OCI-LY3 (cell line): Measurements from ENCODE around the gene SGSM1.
"Not testable (repeated sequence)": the region's sequence is repeated elsewhere in the genome, so short reads cannot be mapped to it uniquely, and the experiment has no call there.

Source experiments
- H2AFZ ChIP-seq: fragments of 200-600, 300-600 bp; shearing (Covaris generic); 2 replicates; pipeline ENCODE4 v1.6.0; 2014; ENCODE audit warnings: antibody characterized with exemption, low read depth, low read length
- H3K27ac ChIP-seq: fragments of 200-600, 300-600 bp; sonication (generic); 2 replicates; pipeline ENCODE4 v1.5.1; 2014; ENCODE audit warnings: mild to moderate bottlenecking, low read length, moderate library complexity, mixed read lengths
- H3K27me3 ChIP-seq: fragments of 200-600, 300-600 bp; sonication (generic); 2 replicates; pipeline ENCODE4 v1.6.1; 2014; ENCODE audit warnings: low read depth, low read length, mixed read lengths
- H3K36me3 ChIP-seq: fragments of 200-600, 300-600 bp; sonication (generic); replicated peaks from 2 replicates; pipeline ENCODE3; 2014; ENCODE audit warnings: low read depth, low read length, mixed read lengths
- H3K4me1 ChIP-seq: fragments of 300-600, 200-600 bp; sonication (generic); 2 replicates; pipeline ENCODE4 v1.6.1; 2014; ENCODE audit warnings: low read length, mixed read lengths
- H3K4me2 ChIP-seq: fragments of 200-600, 300-600 bp; sonication (generic); 2 replicates; pipeline ENCODE4 v1.6.1; 2014; ENCODE audit warnings: low read length, mixed read lengths
- H3K4me3 ChIP-seq: fragments of 300-600, 200-600 bp; sonication (generic); 2 replicates; pipeline ENCODE4 v1.5.1; 2014; ENCODE audit warnings: antibody characterized with exemption, mild to moderate bottlenecking, low read length, moderate library complexity
- H3K79me2 ChIP-seq: fragments of 300-600, 200-600 bp; shearing (Covaris generic); 2 replicates; pipeline ENCODE4 v1.6.1; 2014; ENCODE audit warnings: mild to moderate bottlenecking, low read length, mixed read lengths
- H3K9ac ChIP-seq: fragments of 300-600, 200-600 bp; shearing (Covaris generic); 2 replicates; pipeline ENCODE4 v1.6.0; 2014; ENCODE audit warnings: mild to moderate bottlenecking, low read length, moderate library complexity
- H3K9me3 ChIP-seq: fragments of 200-600, 300-600 bp; shearing (Covaris generic); 2 replicates; pipeline ENCODE4 v1.6.1; 2014; ENCODE audit warnings: low read length, mixed read lengths; ENCODE audit not compliant: insufficient read depth
- H4K20me1 ChIP-seq: fragments of 200-600, 300-600 bp; sonication (generic); 2 replicates; pipeline ENCODE4 v1.6.1; 2016; ENCODE audit warnings: low read length, mixed read lengths; ENCODE audit not compliant: insufficient read depth
- EZH2phosphoT487 ChIP-seq: fragments of 200-600 bp; shearing (Covaris generic); IDR thresholded peaks from 2 replicates; pipeline ENCODE4 v1.6.1; 2018; ENCODE audit warnings: antibody characterized with exemption, mixed run types, low read depth
- TF ChIP-seq, protein P1 (sequence below): fragments of 200-600, 300-600 bp; sonication (generic); IDR thresholded peaks from 2 replicates; pipeline ENCODE4 v1.5.1; 2014; ENCODE audit warnings: antibody characterized with exemption, low read length, low read depth

Gene SGSM1

DNA sequence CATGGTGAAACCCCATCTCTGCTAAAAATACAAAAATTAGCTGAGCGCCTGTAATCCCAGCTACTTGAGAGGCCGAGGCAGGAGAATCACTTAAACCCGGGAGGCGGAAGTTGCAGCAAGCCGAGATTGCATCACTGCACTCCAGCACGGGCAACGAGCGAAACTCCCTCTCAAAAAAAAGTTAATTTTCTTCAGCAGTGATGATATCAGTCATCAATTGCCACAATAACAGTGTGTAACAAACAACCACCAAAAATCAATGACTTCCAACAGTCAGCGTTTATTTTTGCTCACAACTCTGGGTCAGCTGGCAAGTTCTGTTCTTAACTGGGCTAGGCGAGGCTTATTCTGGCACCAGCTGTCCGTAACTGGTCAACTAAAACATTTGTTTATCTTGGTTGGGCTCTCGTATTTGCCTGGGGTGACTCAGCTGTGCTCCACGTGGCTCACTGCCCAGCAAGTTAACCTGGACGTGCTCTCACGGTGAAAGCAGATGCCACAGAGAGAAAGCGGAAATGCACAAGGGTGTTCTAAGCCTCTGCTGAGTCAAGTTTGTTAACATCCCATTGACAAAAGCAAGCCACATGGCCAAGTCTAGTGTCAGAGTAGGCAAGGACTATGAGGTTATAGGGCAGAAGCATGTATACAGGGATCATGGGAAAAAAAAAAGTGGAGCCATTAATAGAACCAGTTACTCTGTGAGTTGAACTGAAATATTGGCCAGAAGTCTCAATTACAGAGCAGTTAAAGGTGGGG, 88.4 kb downstream of the SGSM1 start:
- Histone ChIP-seq H3K4me1 (no peaks in the 10 kb centered on the region), H3K79me2 (no peaks in the 10 kb centered on the region), H3K27me3 (no peaks in the 10 kb centered on the region), H4K20me1 (no peaks in the 10 kb centered on the region), H3K36me3 (no peaks in the 10 kb centered on the region), H3K9me3 (no peaks in the 10 kb centered on the region), H3K27ac (no peak overlapping the region), H3K9ac (no peak overlapping the region), H3K4me3 (no peak overlapping the region), H3K4me2 (no peak overlapping the region), H2AFZ (no peak overlapping the region)
- TF ChIP-seq, protein P1, sequence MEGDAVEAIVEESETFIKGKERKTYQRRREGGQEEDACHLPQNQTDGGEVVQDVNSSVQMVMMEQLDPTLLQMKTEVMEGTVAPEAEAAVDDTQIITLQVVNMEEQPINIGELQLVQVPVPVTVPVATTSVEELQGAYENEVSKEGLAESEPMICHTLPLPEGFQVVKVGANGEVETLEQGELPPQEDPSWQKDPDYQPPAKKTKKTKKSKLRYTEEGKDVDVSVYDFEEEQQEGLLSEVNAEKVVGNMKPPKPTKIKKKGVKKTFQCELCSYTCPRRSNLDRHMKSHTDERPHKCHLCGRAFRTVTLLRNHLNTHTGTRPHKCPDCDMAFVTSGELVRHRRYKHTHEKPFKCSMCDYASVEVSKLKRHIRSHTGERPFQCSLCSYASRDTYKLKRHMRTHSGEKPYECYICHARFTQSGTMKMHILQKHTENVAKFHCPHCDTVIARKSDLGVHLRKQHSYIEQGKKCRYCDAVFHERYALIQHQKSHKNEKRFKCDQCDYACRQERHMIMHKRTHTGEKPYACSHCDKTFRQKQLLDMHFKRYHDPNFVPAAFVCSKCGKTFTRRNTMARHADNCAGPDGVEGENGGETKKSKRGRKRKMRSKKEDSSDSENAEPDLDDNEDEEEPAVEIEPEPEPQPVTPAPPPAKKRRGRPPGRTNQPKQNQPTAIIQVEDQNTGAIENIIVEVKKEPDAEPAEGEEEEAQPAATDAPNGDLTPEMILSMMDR, result no peak
- TF ChIP-seq EZH2phosphoT487, result no peak

DNA sequence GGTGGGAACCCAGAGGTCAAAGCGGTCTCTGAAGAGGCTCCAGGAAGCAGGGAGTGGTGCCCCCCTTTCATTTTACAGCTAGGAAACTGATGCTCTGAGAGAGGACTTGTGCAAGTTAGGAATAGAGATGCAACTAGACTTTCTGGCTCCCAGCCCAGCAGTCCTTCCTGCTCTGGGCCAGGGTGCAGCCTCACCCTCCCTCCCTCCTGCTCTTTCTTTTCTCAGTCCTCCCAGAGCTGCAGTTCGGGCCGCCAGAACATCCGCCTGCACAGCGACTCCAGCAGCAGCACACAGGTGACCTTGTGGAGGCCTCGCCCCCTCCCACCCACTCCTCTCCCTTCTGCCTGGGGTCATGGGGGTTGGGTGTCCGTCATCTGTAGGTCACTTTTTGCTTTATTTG, 89.0 kb downstream of the SGSM1 start:
- Histone ChIP-seq H3K4me1 (no peaks in the 10 kb centered on the region), H4K20me1 (no peaks in the 10 kb centered on the region), H3K4me2 (no peak overlapping the region), H3K79me2 (no peaks in the 10 kb centered on the region), H3K9me3 (no peaks in the 10 kb centered on the region), H3K27ac (no peak overlapping the region), H3K36me3 (no peaks in the 10 kb centered on the region), H3K27me3 (no peaks in the 10 kb centered on the region), H3K4me3 (no peak overlapping the region), H3K9ac (no peak overlapping the region), H2AFZ (no peak overlapping the region)
- no peak for TF ChIP-seq EZH2phosphoT487
- TF ChIP-seq, protein P1, result no peak

DNA sequence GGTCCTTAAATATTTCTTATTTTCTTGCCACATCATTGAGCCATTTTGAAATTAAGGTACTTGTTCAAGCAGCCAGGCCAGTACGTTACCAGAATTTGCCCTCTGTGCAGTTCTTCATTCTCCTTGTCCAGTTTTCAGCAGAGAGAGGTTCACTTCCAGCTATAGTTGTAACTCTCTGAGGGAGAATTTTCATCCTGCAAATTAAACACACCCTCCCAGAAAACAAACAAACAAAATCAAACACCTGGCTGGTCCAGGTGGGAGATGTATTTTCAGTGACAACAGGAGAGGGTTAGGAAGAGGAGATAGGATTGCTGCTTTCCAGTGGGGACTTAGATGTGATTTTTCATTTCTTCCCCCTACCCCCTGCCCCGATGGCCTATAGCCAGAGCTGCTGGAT, 95.4 kb downstream of the SGSM1 start:
- Histone ChIP-seq H3K4me2 (no peak overlapping the region), H3K4me1 (no peaks in the 10 kb centered on the region), H3K9me3 (peaks cover 7% of the 10 kb centered on the region; the same call in 1 of the 2 replicates), H3K27ac (no peak overlapping the region), H3K27me3 (peaks cover 8% of the 10 kb centered on the region; the same call in 1 of the 2 replicates), H3K79me2 (no peaks in the 10 kb centered on the region), H3K4me3 (no peak overlapping the region), H3K36me3 (no peaks in the 10 kb centered on the region), H3K9ac (no peak overlapping the region), H2AFZ (no peak overlapping the region), H4K20me1 (no peaks in the 10 kb centered on the region)
- TF ChIP-seq EZH2phosphoT487, result no peak
- TF ChIP-seq, protein P1, result no peak

DNA sequence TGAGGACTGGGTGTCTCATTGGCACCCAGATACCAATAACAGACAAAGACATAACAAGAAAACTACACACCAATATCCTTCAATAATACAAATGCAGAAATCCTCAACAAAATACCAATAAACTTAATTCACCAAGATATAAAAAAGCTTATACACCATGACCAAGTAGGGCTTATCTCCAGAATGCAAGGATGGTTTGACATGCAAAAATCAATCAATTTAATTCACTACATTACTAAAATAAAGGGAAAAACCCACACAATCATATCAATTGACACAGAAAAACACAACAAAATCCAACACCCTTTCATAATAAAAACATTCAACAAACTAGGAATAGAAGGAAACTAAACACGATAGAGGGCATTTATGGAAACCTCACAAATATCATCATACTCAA, 99.9 kb downstream of the SGSM1 start:
- no peaks in the 10 kb centered on the region for H3K79me2 ChIP-seq
- no peak overlapping the region for H2AFZ ChIP-seq
- no peaks in the 10 kb centered on the region for H3K36me3 ChIP-seq
- no peak overlapping the region for H3K27ac ChIP-seq
- H3K4me3 ChIP-seq, result no peak overlapping the region
- peaks cover 7% of the 10 kb centered on the region; the same call in 1 of the 2 replicates for H3K9me3 ChIP-seq
- TF ChIP-seq EZH2phosphoT487, result no peak
- TF ChIP-seq, protein P1, result no peak
- H3K4me2 ChIP-seq, result no peak overlapping the region
- peaks cover 7% of the 10 kb centered on the region; the same call in 1 of the 2 replicates for H3K27me3 ChIP-seq
- H3K4me1 ChIP-seq, result no peaks in the 10 kb centered on the region
- H4K20me1 ChIP-seq, result no peaks in the 10 kb centered on the region
- H3K9ac ChIP-seq, result no peak overlapping the region

DNA sequence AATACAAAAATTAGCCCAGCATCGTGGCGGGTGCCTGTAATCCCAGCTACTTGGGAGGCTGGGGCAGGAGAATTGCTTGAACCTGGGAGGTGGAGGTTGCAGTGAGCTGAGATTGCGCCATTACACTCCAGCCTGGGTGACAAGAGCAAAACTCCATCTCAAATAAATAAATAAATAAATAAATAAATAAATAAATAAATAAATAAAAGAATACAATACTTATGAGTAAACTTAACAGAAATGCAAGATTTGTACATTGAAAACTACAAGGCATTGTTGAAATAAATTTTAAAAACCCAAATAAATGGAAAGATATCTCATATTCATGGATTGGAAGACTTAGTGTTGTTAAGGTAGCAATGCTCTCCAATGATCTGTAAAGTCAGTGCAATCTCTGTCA, 101.1 kb downstream of the SGSM1 start:
- H3K27ac ChIP-seq, H4K20me1 ChIP-seq, H3K9me3 ChIP-seq, H3K4me2 ChIP-seq, H3K4me1 ChIP-seq, H2AFZ ChIP-seq, H3K36me3 ChIP-seq, H3K79me2 ChIP-seq, H3K4me3 ChIP-seq, H3K9ac ChIP-seq, H3K27me3 ChIP-seq: not testable (repeated sequence)
